GM23338 (cell line): Measurements from ENCODE around the gene XPNPEP2.

Source experiments
- CREB1 ChIP-seq: fragments of 250-450 bp; sonication (Bioruptor Pico); IDR thresholded peaks from 2 replicates; pipeline ENCODE4 v1.5.0; 2020; ENCODE audit warnings: low read depth, mild to moderate bottlenecking, moderate library complexity
- EZH2 ChIP-seq: fragments of 200-600 bp; sonication (generic); IDR thresholded peaks from one replicate; pipeline ENCODE4 v1.8.0; 2017; ENCODE audit warnings: antibody characterized with exemption, mild to moderate bottlenecking, low read depth; ENCODE audit not compliant: unreplicated experiment
- EZH2phosphoT487 ChIP-seq: fragments of 200-600 bp; sonication (generic); IDR thresholded peaks from one replicate; pipeline ENCODE4 v1.8.1; 2018; ENCODE audit warnings: antibody characterized with exemption; ENCODE audit not compliant: unreplicated experiment
- JUNB ChIP-seq: IDR thresholded peaks from one replicate; pipeline ENCODE4 v1.6.1; 2016; ENCODE audit warnings: antibody characterized with exemption; ENCODE audit not compliant: unreplicated experiment
- POLR2AphosphoS5 ChIP-seq: IDR thresholded peaks from 2 replicates; pipeline ENCODE4 v1.6.1; 2016; ENCODE audit warnings: antibody characterized with exemption, low read depth
- REST ChIP-seq: IDR thresholded peaks from one replicate; pipeline ENCODE4 v1.6.1; 2018; ENCODE audit warnings: antibody characterized with exemption; ENCODE audit not compliant: unreplicated experiment
- STAT1 ChIP-seq: IDR thresholded peaks from one replicate; pipeline ENCODE4 v1.6.1; 2016; ENCODE audit warnings: antibody characterized with exemption; ENCODE audit not compliant: unreplicated experiment
- ZNF114 ChIP-seq: fragments of 250-450 bp; sonication (Bioruptor Pico); IDR thresholded peaks from 2 replicates; pipeline ENCODE4 v1.5.0; 2020; ENCODE audit warnings: mild to moderate bottlenecking, moderate library complexity
- TF ChIP-seq, protein P1 (sequence below), 2 experiments: fragments of 200-600 bp in 1 of 2; sonication (generic) in 1 of 2; conservative IDR thresholded peaks; 2 replicates each; pipeline versions ENCODE4 v1.5.1 to v1.6.1; 2016 to 2017; ENCODE audit warnings: antibody characterized with exemption in 2 of 2, low read depth in 2 of 2, mild to moderate bottlenecking in 2 of 2, moderate library complexity in 1 of 2
- TF ChIP-seq, protein P2 (sequence below): IDR thresholded peaks from 2 replicates; pipeline ENCODE4 v1.6.1; 2016; ENCODE audit warnings: antibody characterized with exemption

DNA sequence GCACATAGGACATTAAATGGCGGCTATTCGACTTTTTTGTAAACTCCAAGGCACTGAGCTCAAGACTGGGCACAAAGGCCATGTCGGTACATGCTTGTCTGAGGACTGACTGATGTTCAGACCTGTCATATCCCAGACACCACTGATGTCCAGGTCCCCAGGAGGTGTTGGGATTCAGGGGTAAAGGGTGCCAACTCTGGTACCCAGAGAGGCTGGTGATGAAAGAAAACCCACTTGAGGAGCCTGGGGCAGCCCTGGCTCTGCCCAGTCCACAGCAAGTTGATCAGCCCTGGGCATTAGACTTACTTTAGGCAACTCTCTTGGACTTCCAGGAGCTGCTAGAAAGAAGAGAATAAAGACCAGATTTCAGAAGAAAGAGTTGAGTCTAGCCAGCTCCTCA is 59.7 kb downstream of the XPNPEP2 start:
- TF ChIP-seq POLR2AphosphoS5 (no peak), EZH2phosphoT487 (no peak), EZH2 (no peak), REST (no peak), ZNF114 (CRISPR knock-in tag) (no peak), JUNB (no peak), CREB1 (CRISPR knock-in tag) (no peak), STAT1 (no peak)
- TF ChIP-seq, protein P1, sequence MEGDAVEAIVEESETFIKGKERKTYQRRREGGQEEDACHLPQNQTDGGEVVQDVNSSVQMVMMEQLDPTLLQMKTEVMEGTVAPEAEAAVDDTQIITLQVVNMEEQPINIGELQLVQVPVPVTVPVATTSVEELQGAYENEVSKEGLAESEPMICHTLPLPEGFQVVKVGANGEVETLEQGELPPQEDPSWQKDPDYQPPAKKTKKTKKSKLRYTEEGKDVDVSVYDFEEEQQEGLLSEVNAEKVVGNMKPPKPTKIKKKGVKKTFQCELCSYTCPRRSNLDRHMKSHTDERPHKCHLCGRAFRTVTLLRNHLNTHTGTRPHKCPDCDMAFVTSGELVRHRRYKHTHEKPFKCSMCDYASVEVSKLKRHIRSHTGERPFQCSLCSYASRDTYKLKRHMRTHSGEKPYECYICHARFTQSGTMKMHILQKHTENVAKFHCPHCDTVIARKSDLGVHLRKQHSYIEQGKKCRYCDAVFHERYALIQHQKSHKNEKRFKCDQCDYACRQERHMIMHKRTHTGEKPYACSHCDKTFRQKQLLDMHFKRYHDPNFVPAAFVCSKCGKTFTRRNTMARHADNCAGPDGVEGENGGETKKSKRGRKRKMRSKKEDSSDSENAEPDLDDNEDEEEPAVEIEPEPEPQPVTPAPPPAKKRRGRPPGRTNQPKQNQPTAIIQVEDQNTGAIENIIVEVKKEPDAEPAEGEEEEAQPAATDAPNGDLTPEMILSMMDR (conservative IDR thresholded peaks at IDR 0.05; ENCODE audit: low read depth in 2 of 2): no peak
- TF ChIP-seq, protein P2, sequence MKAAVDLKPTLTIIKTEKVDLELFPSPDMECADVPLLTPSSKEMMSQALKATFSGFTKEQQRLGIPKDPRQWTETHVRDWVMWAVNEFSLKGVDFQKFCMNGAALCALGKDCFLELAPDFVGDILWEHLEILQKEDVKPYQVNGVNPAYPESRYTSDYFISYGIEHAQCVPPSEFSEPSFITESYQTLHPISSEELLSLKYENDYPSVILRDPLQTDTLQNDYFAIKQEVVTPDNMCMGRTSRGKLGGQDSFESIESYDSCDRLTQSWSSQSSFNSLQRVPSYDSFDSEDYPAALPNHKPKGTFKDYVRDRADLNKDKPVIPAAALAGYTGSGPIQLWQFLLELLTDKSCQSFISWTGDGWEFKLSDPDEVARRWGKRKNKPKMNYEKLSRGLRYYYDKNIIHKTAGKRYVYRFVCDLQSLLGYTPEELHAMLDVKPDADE: no peak
